ENCODE data around the gene AOPEP.
A peak's percentile ranks its signal among the peaks of the same experiment; 100 is the strongest.
"Not testable (repeated sequence)": the region's sequence is repeated elsewhere in the genome, so short reads cannot be mapped to it uniquely, and the experiment has no call there.

The AOPEP gene

GRCh38 chr9:94812343-94812742, 85.8 kb downstream of the AOPEP start:
- DNase-seq (ENCODE audit: low read depth, low spot score): no peak

- no peak for DNase-seq (ENCODE audit: low read depth, low spot score)
These were observed 86.9 kb downstream of the AOPEP start for GRCh38 chr9:94813379-94813778.

GRCh38 chr9:94817291-94818177, 91.0 kb downstream of the AOPEP start:
- no peak for DNase-seq (ENCODE audit: low read depth, low spot score)

GRCh38 chr9:94818178-94818541, 91.7 kb downstream of the AOPEP start:
- DNase-seq (ENCODE audit: low read depth, low spot score): no peak

GRCh38 chr9:94819161-94819687, 92.7 kb downstream of the AOPEP start:
- DNase-seq (ENCODE audit: low read depth, low spot score): peak; percentile 44

- no peak for DNase-seq (ENCODE audit: low read depth, low spot score)
These were observed 94.8 kb downstream of the AOPEP start for GRCh38 chr9:94821098-94821887.

GRCh38 chr9:94822273-94822672, 95.8 kb downstream of the AOPEP start:
- no peak for DNase-seq (ENCODE audit: low read depth, low spot score)

GRCh38 chr9:94823710-94824109, 97.2 kb downstream of the AOPEP start:
- no peak for DNase-seq (ENCODE audit: low read depth, low spot score)

GRCh38 chr9:94824411-94824810, 97.9 kb downstream of the AOPEP start:
- DNase-seq (ENCODE audit: low read depth, low spot score): no peak

- peak; percentile 70 for DNase-seq (ENCODE audit: low read depth, low spot score)
These were observed 98.6 kb downstream of the AOPEP start for GRCh38 chr9:94824913-94825610.

GRCh38 chr9:94825611-94825958, 99.1 kb downstream of the AOPEP start:
- DNase-seq (ENCODE audit: low read depth, low spot score): no peak

GRCh38 chr9:94826044-94826443, 99.5 kb downstream of the AOPEP start:
- no peak for DNase-seq (ENCODE audit: low read depth, low spot score)

- no peak for DNase-seq (ENCODE audit: low read depth, low spot score)
These were observed 100.3 kb downstream of the AOPEP start for GRCh38 chr9:94826644-94827410.

- peak; percentile 36 for DNase-seq (ENCODE audit: low read depth, low spot score)
These were observed 101.2 kb downstream of the AOPEP start for GRCh38 chr9:94827584-94828304.

- no peak for DNase-seq (ENCODE audit: low read depth, low spot score)
These were observed 103.0 kb downstream of the AOPEP start for GRCh38 chr9:94829380-94830070.

GRCh38 chr9:94830071-94830604, 103.6 kb downstream of the AOPEP start:
- DNase-seq (ENCODE audit: low read depth, low spot score): not testable (repeated sequence)

GRCh38 chr9:94833802-94834201, 107.3 kb downstream of the AOPEP start:
- DNase-seq (ENCODE audit: low read depth, low spot score): no peak

- no peak for DNase-seq (ENCODE audit: low read depth, low spot score)
These were observed 110.9 kb downstream of the AOPEP start for GRCh38 chr9:94837404-94837803.

- no peak for DNase-seq (ENCODE audit: low read depth, low spot score)
These were observed 112.9 kb downstream of the AOPEP start for GRCh38 chr9:94839398-94839797.

- DNase-seq (ENCODE audit: low read depth, low spot score): no peak
These were observed 114.2 kb downstream of the AOPEP start for GRCh38 chr9:94840738-94841137.
